Esophagus mucosa (tissue), 1 donor: Measurements from ENCODE around the gene MRTFB. TPM values are rescaled to one million over a fixed set of nuclear protein-coding genes. Genes with fewer than 3 reads are reported as not detected.

Experiments used
- ATAC-seq: fragments of 200-7000 bp; cut with Tn5 transposase; one replicate; pipeline ENCODE4 v1.9.1; 2020
- total RNA-seq: library from RNA; stranded (reverse); gene quantifications from one replicate; pipeline ENCODE4 v1.2.4, GENCODE V29; 2023
- donor health status: DM: yes; HTN: yes; CAD: no.

The MRTFB gene
- total RNA-seq, 1 donor from 2014 or later = 34.6 TPM

DNA sequence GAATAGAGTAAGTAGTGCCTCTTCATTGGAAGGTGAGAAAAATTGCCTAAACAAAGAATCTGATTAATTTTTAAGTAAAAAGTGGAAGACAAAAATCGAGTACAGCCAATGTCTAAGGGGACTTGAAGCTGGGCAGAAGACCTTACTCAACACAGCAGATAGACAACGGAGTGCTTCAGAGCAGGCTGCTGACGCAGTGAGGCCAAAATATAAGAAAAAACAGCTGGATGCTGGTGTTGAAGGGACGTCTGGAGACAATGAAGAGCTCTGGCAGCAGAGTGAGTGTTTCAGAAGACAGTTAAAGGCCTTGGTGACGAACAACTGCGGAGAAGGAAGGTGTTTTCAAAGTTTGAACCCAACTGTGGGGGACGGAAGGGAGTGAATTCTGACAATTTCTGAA is 169.8 kb downstream of the MRTFB start:
- ATAC-seq = no peak

DNA sequence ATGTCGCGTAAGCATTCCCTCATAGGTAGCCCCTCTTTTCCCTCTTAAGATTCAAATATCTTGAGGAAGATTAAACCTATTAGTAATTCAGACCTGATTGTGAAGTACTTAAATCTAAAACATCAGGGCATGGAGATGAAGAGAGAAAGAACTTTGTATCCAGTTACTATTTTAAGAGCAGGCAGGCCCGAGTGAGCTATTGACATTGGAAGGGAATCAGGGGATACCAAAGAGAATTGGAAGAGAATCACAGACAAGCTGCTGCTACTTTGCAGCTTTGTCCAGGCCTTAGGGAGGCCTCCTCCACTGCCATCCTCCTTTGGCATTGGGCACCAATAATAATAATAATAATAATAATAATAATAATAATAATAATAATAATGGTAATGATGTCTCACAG is 170.5 kb downstream of the MRTFB start:
- ATAC-seq = no peak

DNA sequence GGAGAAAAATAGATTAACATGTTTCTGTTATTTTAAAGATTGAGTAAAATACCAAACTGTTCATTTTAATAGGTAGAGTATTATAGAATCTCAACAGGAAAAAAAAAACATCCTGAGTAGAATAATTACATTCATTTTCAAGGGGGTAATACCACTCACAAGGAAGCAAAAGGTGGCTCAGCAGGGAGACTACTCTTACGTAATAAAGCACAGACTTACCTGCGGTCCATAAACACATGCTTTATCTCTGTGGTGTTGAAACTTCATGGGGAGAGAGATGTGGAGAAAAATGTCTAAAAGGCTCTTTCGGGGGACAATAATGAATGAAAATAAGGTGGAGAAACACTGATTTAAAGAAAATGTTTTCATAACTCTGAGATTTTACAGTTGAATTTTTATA is 171.7 kb downstream of the MRTFB start:
- no peak for ATAC-seq

GRCh38 chr16:14244196-14245010 is 173.3 kb downstream of the MRTFB start:
- ATAC-seq = no peak

DNA sequence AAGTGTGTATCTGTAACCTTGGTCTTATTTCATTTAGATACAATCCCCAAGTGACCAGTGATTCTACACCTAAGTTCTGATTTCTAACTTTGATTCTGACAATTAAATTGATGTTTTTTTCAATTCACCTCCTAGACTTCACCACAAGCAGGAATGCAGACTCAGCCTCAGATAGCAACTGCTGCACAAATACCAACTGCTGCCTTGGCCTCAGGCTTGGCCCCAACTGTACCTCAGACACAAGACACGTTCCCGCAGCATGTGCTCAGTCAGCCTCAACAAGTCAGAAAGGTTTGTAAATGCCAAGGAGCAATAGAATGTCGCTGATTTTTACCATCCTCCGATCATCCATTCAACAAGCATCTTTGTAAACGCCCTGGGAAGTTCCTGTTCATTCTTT is 177.7 kb downstream of the MRTFB start:
- no peak for ATAC-seq

DNA sequence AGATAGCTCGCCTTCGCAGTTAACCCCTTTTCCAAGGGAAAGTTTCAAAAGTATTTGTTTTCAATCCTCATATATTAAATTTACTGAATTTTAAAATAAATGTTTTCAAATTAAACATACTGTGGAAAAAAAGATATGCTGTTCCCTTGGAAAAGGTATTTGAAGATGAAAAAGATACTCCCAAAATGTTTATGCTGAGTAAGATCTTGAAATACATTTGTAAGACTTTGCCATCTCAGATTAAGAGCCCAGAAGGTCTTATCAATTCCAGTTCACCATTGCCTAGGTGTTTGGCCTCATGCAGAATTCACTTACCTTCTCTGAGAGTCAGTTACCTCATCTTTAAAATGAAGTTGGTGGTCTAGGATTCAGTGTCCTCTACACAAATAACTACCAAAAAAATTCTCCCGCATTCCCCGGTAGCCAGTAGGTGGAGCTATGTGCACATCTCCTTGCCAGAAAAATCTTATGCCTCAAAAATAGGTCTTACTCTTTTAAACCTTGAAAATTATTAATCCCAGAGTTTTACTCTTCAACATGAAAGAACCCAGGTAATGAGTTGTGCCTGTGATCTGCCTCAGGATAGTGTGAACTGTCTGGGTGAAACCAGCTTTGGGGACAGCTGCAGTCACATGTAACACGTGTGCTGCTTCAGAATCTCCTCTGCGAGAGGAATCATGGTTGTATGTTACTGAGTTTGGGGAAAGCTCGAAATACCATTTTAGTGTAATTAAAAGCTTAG is 178.3 kb downstream of the MRTFB start:
- ATAC-seq = no peak

DNA sequence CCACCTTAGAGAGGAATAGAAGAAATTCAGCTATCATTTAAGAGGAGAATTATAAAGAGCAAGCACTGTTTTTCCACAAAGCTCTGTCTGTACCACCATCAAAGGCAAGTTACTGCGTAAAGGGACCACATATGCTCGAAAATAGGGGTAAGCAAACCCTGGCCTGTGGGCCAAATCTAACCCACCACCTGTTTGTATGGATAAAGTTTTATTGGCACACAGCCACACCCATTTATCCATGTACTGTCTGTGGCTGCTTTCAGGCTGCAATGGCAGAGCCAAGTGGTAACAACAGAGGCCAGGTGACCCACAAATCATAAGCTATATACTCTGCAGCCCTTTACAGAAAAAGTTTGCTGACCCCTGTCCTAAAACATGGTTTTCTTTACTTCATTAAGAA is 180.3 kb downstream of the MRTFB start:
- no peak for ATAC-seq

DNA sequence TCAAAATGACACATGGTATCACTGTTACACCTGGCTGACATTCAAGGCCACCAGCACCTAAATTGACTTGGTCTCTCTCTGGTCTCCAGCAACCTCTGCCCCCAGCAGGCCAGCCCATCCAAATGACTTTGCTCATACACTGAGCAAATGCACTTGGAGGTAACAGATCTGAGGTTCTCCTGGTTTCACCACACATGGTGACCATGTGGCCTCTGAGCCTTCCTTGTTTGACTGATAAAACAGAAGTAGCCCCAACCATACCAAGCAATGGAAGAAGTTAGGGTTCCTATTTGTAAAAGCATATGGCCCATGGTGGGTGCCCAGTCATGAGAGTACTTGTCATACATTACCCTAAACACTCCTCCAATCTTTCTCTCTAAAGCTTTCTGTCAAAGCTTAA is 181.7 kb downstream of the MRTFB start:
- ATAC-seq = no peak

GRCh38 chr16:14263011-14263410 is 191.9 kb downstream of the MRTFB start:
- ATAC-seq = no peak

DNA sequence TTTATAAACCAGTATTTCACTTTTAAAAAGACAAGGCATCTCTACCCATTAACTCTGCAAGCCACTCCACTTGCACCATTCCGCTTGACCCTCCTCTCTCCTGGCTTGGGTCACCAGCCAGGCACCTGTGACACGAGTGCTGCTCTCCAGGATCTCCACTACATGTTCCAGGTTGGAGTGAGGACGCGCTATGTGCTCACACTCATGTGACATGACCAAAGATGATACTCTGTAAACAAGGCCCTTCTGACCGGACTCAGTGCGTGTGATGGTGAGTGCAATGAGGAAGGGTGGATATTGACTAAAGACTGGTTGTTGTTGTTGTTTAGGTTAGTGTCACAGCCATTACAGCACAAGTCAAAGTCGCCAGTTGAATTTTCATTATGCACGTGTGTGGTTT is 192.7 kb downstream of the MRTFB start:
- ATAC-seq = no peak

GRCh38 chr16:14264327-14264943 is 193.3 kb downstream of the MRTFB start:
- no peak for ATAC-seq

GRCh38 chr16:14268073-14268472 is 197.0 kb downstream of the MRTFB start:
- no peak for ATAC-seq

- ATAC-seq = no peak
Measured at GRCh38 chr16:14275934-14276333, 204.8 kb downstream of the MRTFB start.

- ATAC-seq = no peak
Measured at GRCh38 chr16:14278749-14279148, 207.6 kb downstream of the MRTFB start.

- no peak for ATAC-seq
Measured at GRCh38 chr16:14280541-14280940, 209.4 kb downstream of the MRTFB start.

- ATAC-seq = no peak
Measured at GRCh38 chr16:14283786-14284185, 212.7 kb downstream of the MRTFB start.

DNA sequence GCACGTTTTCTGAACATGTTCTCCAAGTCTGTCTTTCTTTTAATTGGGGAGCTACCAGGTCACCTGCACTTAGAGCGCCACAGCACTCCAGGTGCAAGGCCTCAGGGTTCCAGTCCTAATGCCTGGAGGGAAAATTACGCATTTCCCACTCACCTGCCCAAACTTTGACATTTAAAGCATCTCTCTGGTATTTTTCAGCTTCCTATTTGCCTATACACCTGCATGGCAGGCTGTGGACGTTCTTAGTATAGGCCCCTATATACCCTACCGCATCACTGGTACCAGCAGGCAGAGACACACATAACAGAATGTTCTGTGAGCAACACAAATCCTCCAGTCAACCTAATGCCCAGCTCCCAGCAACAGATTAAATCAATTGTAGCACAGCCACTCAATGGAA is 213.3 kb downstream of the MRTFB start:
- ATAC-seq = no peak

DNA sequence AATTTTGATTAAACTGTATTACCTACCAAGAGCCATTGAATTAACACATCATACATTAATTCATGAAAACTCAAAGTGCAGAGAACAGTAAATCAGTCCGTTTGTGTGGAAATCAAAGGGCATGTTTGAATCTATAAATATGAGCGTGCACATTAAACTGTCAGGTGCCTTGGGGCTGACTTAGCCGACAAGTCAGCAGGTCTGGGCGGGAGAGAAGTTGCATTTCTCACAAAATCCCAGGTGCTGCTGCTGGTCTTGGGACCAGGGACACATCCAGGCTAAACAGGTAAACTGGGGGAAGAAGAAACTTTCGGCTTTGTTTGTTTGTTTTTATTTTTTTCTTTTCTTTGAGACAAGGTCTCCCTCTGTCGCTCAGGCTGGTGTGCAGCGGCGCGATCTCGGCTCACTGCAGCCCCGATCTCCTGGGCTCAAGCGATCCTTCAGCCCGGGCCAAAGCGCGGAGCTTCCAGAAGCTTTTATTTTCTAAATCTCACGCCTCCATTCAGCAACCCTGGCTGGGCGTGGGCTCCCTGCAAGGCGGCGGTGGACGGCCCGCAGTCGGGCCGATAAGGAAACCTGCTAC is 213.9 kb downstream of the MRTFB start:
- peak; percentile 60 for ATAC-seq

GRCh38 chr16:14285513-14286367 is 214.6 kb downstream of the MRTFB start:
- peak; percentile 93 for ATAC-seq

GRCh38 chr16:14286368-14287230 is 215.5 kb downstream of the MRTFB start:
- peak; percentile 9 for ATAC-seq

DNA sequence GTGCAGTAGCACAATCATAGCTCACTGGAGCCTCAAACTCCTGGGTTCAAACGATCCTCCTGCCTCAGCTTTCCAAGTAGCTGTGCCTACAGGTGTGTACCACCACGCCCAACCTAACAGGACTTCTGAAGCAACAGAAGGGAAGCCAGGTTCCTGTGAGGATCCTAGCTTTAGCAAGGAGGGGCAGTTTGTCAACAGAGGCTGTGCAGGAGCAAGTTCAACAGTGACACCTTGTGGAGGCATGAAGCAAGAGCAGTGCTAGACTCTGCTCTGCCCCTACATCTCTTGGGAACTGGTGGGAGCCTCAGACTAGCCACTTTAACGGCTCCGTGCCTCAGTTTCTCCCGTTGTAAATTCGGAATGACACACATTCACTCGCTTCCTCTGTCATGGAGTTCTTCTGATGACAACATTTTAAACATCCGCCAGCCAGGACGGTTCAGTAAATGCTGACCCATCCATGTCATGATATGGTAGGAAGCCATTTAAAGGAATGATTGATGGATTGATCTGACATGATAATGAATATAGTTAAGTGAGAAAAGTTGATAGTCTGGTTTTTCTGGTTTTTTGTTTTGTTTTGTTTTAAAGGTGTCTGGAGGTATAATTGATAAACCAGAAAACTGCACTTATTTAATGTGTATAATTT is 218.7 kb downstream of the MRTFB start:
- no peak for ATAC-seq
